Activated CD4-positive, alpha-beta T cell treated with anti-CD3 and anti-CD28 coated beads, Interleukin-2, Interleukin-6, amounts not matched to agents 100 ng/mL and 50 ng/mL, durations not matched to agents 16 hours and 8 hours (primary cell): ENCODE data around the gene ARMC5.

Source experiments
- DNase-seq: peaks from one replicate; pipeline ENCODE4 v3.0.0-alpha.2; 2020

Gene ARMC5

DNA sequence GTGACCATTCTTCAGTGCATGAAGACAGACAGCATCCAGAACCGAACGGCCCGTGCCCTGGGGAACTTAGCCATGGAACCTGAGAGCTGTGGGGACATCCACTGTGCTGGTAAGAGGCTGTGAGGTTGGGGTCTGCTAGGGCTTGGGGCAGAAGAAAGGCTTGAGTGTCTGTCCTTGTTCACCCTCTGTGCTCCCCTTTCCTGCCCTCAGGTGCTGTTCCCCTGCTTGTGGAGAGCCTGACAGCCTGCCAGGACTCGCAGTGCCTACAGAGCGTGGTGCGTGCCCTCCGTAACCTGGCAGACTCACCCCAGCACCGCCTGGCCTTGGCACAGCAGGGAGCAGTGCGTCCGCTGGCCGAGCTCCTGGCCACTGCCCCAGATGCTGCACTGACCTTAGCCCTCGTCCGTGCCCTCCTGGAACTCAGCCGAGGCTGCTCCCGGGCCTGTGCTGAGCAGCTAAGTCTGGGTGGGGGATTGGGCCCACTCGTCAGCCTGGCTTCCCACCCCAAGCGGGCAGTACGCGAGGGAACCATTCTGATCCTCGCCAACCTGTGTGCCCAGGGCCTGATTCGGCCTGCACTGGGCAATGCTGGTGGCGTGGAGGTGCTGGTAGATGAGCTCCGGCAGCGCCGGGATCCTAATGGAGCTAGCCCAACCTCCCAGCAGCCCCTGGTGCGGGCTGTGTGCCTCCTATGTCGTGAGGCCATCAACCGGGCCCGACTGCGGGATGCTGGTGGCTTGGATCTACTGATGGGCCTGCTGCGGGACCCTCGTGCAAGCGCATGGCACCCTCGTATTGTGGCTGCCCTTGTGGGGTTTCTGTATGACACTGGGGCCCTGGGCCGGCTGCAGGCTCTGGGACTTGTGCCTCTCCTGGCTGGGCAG is 2.9 kb downstream of the ARMC5 start:
- DNase-seq, result no peak

DNA sequence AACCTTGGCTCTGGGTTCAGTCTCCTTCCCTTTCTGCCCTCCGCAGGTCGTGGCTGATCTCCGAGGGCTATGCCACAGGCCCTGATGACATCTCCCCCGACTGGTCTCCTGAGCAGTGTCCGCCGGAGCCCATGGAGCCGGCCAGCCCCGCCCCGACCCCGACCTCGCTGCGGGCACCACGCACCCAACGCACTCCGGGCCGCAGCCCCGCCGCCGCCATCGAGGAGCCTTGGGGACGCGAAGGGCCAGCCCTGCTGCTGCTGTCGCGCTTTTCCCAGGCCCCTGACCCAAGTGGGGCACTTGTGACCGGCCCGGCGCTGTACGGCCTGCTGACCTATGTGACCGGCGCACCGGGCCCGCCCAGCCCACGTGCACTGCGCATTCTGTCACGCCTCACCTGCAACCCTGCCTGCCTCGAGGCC is 5.1 kb downstream of the ARMC5 start:
- DNase-seq, result no peak

DNA sequence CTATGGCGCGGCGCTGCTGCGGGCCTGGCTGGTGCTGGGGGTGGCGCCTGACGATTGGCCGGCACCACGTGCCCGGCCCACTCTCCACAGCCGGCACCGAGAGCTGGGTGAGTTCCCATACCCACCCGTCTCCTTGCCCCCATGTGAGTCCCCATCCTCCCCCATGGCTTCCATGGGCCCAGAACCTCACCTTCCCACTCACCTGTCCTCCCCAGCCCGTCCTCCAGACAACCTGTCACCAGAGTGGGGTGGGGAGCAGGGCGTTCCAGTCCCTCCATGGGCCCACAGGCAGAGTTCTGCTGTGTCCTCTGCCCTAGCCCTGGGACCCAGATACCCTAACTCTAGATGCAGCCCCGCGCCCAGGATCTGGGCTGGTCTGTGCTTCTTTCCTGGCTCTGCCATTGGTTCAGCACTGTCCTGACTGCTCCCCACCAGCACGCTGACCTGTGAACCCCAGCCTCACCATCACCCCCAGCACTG is 5.5 kb downstream of the ARMC5 start:
- no peak for DNase-seq

DNA sequence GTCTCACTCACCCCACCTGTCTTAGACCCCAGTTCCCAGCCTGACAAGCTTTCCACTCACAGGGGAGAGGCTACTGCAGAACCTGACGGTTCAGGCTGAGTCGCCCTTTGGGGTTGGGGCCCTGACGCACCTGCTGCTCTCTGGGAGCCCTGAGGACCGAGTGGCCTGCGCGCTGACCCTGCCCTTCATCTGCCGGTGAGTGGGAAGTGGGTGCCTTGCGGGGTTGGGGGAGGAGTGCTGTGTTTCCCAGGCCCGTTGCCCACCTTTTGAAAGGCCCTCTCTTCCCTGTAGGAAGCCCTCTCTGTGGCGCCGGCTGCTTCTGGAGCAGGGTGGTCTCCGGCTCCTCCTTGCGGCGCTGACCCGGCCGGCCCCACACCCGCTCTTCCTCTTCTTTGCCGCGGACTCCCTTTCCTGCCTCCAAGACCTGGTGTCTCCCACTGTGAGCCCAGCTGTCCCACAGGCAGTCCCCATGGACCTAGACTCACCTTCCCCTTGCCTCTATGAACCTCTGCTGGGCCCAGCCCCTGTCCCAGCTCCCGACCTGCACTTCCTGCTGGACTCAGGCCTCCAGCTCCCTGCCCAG is 6.6 kb downstream of the ARMC5 start:
- no peak for DNase-seq

DNA sequence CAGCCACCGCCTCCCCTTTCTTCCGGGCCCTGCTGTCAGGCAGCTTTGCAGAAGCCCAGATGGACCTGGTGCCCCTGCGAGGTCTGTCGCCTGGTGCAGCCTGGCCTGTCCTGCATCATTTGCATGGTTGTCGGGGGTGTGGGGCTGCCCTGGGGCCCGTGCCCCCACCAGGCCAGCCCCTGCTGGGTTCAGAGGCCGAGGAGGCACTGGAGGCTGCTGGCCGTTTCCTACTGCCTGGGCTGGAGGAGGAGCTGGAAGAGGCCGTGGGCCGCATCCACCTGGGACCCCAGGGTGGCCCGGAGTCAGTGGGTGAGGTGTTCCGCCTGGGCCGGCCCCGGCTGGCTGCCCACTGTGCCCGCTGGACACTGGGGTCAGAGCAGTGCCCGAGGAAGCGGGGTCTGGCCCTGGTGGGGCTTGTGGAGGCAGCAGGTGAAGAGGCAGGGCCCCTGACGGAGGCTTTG is 7.1 kb downstream of the ARMC5 start:
- DNase-seq, result no peak

DNA sequence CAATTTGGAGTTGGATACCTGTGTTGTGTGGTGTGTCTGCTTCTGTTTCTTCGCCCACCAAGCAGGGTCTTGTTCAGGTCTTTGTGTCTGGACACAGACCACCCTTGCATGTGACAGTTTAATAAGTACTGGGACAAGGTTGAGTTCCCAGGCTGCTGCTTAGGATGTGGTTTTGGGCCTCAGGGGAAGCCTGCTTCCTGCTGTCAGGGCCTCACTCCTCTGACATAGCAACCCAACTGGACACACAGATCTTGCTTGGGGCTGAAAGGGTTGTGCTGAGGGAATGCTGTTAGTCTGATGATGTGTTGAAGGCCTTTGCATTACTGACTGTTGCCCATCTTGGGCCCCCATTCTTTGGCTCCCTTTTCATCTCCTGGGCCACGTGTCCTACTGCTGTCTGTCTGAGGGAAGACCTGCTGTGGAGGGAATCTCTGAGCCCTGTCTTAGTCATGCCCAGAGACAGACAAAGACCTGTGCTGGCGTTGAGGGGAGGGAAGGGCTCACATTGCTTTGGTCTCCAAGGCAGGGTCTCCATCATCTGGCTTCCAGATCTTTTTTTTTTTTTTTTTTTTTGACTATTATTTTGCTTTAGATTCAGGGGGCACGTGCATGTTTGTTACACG is 8.0 kb downstream of the ARMC5 start:
- DNase-seq, result peak; percentile 15

DNA sequence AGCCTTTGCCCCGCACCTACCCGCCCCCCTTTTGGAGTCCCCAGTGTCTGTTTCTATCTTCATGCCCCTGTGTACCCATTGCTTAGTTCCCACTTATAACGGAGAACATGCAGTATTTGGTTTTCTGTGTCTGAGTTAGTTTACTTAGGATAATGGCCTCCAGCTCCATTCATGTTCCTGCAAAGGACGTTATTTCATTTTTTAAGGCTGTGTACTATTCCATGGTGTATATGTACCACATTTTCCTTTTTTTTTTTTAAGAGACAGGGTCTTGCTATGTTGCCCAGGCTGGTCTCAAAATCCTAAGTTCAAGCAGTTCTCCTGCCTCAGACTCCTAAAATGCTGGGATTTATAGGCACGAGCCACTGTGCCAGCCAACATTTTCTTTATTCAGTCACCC is 8.6 kb downstream of the ARMC5 start:
- no peak for DNase-seq

DNA sequence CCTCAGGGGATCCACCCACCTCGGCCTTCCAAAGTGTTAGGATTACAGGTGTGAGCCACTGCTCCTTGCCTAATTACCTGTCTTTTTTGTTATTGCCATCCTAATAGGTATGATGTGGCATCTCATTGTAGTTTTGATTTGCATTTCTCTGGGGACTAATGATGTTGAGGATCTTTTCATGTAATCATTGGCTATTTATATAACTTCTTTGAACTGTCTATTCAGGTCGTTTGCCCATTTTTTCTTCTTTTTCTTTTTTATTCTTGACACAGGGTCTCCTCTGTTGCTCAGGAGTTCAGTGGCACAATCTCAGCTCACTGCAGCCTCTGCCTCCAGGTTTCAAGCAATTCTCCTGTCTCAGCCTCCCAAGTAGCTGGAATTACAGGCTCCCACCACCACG is 11.3 kb downstream of the ARMC5 start:
- no peak for DNase-seq

DNA sequence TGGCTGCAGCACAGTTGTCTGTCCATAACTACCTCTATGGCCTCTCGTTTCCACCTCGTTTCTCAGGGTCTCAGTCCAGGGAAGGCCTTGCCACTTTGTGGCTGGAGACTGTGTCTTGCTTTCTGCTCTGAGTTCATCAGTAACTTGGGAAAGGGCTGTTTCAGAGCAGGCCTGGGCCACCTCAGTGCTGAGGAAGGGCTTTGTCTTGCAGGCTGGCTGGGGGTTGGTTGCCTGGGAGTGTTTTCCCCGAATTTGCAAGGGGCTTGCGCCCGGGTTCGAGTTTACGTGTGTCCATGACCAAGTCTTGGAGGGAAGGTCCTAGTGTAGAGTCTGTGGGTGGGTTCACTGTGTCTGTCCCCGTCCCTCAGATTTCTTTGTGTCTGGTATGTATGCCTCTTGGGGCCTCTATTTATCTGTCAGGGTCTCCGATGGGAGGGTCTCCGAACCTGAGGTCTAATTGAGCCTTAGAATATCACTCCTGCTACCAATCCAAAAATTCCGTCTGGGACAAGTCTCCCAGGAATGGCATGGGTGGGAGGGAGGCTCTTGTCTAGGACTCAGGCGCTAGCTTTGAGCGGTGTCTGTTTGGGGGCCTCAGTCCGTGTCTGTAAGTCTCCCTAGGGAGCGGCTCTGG is 12.1 kb downstream of the ARMC5 start:
- no peak for DNase-seq

DNA sequence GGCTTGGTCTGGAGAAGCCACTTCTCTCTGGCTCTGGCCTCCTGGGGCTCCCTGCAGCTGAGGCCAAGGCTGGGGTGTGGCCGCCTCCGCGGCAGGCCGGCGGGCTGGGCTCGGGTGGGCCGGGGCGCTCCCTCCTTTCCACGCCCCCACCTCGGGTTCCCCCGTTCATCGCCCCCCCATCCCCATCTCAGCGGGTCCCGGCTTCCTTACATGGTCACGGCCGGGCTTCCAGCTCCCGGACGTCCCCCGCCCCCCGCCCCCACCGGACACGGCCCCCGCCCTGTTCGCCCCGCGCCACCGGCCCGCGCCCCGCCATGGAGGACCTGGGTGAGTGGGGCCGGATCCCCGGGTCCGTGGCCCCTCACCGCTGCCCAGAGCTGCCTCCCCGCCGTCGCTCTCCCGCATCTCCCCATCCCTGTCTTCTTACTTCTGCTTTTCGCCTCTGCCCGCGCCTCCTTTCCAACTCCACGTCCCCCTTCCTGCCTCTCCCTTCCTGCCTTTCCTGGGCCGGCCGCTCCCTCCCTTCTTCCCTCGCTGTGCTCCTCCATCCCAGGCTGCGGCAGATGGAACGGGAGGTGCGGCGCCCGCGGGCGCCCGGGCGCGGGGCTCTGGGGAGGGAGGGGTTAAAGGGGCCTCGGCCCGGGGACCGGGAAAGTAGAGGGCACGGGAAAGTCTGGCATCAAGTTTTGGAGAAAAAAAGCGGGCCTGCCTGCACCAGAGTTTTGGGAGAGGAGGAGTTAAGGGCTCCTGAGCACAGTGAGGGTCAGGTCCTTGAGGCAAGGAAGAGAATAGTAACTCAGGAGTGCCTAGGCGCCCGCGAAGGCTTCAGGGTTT is 12.8 kb downstream of the ARMC5 start, which contains the start of gene TGFB1I1:
Gene TGFB1I1, plus strand, starts transcription at position 278 of the 834 bp plus-strand sequence. Its CDS starts 37 bp downstream, at position 315.
- DNase-seq, result no peak

DNA sequence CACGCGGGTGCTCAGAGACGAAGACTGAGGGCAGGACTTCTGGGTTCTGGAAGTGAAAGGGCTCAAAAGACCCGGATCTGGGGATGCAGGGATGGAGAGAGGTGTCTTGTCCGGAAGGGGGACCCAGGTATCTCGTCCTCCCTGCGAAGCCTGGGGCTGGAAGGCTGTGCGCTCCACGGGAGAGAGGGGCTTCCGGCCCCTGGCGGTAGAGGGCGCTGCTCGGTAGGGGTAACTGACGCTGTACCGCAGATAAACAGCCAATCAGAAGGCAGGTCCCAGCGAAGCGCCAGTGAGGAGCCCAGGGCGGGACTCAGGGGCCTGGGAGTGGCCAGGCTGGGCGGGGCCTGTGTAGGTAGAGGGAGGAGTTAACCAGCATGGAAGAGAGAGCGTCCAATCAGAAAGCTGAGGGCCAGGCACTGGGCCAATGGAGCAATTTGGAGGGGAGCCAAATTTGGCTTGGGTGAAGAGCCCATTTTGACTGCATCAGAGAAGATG is 13.5 kb downstream of the ARMC5 start:
- DNase-seq, result peak; percentile 46

DNA sequence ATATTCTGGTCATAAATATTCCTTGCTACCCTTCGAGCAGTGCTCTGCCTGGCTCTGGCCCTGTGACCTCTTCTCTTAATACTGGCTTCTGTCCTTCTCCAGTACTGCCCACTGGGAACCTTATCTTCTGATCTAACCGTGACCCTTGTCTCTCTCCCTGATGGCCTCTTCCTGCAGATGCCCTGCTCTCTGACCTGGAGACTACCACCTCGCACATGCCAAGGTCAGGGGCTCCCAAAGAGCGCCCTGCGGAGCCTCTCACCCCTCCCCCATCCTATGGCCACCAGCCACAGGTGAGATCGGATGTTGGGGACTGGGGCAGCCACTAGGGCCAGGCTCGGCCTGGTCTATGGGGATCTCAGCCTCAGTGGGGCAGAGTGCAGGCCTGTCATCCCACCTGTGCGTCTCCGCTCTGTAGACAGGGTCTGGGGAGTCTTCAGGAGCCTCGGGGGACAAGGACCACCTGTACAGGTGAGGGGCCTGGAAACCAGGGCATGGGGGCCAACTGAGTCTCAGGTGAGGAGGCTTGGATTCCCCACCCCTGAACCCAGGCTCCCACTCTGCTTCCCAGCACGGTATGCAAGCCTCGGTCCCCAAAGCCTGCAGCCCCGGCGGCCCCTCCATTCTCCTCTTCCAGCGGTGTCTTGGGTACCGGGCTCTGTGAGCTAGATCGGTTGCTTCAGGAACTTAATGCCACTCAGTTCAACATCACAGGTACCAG is 14.1 kb downstream of the ARMC5 start:
- DNase-seq, result no peak

DNA sequence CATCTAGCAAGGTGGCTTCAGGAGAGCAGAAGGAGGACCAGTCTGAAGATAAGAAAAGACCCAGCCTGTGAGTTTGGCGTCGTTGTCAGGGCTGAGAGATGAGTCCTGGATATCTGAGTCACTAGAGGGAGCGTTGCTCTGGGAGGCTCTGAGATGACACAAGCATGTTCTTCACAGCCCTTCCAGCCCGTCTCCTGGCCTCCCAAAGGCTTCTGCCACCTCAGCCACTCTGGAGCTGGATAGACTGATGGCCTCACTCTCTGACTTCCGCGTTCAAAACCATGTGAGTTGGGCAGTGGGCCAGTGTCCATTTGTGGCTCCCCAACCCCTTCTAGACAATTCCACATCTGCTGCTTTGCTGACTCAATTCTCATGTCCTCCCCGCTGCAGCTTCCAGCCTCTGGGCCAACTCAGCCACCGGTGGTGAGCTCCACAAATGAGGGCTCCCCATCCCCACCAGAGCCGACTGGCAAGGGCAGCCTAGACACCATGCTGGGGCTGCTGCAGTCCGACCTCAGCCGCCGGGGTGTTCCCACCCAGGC is 14.9 kb downstream of the ARMC5 start:
- no peak for DNase-seq

DNA sequence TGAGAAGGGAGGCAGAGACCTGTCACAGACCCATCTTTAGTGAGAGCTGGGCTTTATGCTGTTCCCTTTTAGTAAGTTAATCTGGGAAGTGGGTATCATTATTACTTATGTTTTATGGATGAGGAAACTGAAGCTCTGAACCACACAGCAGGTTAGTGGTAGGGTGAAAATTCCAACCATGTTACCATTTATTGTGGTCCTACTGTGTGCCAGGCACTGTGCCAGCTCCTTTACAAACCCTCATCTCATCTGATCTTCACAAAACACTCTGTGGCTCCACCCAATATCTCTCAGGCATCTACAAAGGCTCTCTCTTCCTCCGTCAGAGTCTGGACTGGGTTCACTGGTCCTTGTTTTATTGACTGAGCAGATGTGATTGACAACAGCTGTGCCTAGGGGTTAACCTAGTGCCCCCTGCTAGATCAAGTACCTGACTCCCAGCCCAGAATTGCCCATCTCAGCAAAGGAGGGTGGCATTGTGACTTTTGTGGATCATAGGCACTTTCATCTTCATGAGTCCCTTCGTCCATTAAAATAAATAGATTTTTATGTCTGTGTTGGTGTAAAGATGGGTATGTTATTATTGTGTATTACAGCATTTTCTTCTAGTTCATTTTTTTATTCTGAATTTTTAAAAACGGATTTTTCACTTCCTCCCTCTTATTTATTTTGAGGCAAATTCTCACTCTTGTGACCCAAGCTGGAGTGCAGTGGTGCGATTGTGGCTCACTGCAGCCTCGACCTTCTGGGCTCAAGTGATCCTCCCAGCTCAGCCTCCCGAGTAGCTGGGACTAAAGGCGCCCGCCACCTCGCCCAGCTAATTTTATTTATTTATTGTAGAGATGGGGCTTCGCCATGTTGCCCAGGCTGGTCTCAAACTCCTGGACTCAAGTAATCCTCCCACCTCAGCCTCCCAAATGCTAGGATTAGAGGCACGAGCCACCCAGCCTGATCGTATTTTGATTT is 15.8 kb downstream of the ARMC5 start:
- DNase-seq, result no peak

DNA sequence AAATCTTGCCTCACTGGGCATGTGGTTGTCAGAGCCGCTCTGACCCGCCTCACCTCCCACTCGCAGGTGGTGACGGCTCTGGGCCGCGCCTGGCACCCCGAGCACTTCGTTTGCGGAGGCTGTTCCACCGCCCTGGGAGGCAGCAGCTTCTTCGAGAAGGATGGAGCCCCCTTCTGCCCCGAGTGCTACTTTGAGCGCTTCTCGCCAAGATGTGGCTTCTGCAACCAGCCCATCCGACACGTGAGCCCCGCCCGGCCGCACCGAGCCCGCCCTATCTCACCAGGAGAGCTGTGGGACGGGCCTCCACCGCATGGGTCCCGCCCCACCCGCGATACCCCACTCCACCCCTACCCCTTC is 16.6 kb downstream of the ARMC5 start:
- no peak for DNase-seq

DNA sequence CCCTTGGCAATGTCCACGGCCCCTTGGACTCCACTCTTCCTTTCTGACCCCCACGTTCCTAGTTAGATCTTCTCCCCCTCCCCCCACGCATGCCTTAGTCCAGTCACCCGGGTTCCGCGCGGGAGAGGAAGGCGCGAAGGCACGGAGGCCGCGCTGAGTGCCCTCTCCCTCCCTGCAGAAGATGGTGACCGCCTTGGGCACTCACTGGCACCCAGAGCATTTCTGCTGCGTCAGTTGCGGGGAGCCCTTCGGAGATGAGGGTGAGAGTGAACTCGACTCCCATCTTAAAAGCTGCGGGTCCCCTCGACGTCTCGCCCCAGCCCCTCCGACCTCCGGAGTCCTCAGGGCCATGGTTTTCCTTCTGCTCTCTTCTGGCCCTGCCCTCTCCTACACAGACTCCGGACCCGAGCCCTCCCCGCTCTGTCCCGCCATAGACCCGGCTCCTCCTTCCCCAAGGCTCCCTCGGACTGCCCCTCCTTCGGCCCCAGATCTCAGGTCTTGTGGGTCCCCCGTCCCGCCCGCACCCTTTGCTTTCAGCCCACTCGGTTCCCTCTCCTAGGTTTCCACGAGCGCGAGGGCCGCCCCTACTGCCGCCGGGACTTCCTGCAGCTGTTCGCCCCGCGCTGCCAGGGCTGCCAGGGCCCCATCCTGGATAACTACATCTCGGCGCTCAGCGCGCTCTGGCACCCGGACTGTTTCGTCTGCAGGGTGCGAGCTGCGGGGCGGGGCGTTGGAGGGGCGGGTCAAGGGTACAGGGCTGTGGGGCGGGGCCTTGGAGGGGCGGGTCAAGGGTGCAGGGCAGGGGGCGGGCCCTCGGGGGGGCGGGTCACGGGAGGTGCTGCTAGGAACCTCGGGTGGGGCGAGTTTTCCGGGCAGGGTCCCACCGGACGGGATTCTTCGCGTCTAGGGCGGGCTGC is 17.3 kb downstream of the ARMC5 start:
- DNase-seq, result peak; percentile 88

DNA sequence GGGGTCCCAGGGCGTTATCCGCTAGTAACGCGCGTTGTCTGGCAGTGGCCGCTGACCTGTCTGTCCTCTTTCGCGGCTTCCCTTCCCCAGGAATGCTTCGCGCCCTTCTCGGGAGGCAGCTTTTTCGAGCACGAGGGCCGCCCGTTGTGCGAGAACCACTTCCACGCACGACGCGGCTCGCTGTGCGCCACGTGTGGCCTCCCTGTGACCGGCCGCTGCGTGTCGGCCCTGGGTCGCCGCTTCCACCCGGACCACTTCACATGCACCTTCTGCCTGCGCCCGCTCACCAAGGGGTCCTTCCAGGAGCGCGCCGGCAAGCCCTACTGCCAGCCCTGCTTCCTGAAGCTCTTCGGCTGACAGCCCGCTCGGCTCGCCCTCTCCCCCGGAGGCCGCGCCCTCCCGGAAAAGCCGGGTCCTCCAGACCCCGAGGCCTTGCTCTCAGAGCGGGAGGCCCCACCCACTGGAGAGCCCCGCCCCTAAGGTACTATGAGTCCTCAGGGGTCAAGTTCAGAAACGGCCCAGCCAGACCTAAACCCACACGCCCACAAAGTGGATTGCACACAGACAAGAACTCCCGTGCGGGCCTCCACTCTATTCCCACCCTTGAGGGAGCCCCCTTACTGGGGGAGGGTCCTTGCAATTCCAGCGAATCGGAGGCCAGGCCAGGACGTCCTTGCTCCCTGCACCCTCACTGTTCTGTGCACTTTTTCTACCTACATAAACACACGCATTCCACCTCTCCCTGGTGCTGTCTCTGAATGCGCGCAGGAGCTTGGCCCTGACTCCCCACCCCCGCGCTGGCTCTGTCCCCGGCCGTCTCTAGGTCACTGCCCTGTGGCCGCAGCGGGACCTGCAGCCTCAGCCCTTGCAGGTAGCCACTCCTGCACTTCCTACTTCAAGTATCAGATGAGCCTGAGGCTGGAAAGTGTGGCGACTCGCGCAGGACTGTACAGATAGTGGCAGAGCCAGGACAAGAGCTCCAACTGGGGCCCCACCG is 18.2 kb downstream of the ARMC5 start:
- DNase-seq, result peak; percentile 28
